ENCODE results near the gene KIF5C.

GRCh38 chr2:148913061-148913460 lies 38.0 kb downstream of the KIF5C start:
- TF ChIP-seq CTCF (IDR thresholded peaks at IDR 0.05; ENCODE audit: low read length) (no peak), EZH2 (IDR thresholded peaks at IDR 0.05; ENCODE audit: borderline replicate concordance, low read length) (no peak)

Measured in OCI-LY1 (cell line).